ENCODE results near the gene NCOA7. TPM values are rescaled to one million over a fixed set of nuclear protein-coding genes. Genes with fewer than 3 reads are reported as not detected.

Gene NCOA7
- total and polyA plus RNA-seq, 7 experiments from 2014 or later: 12.8 to 55.6 (median 31.9) TPM

GRCh38 chr6:125791820-125792165, 1.0 kb downstream of the NCOA7 start:
- Mint-ChIP-seq H3K27ac (peak overlapping the region; percentile 79 to 100 (median 91)), H3K36me3 (peaks cover 4 to 14% (median 5%) of the 10 kb centered on the region in 5 donors), H3K27me3 (no peaks in the 10 kb centered on the region), H3K4me1 (peaks cover 30 to 62% (median 51%) of the 10 kb centered on the region in 7 donors), H3K9me3 (no peaks in the 10 kb centered on the region), H3K4me3 (peak overlapping the region; percentile 77 to 98 (median 92))
- no peaks in the 10 kb centered on the region for H3K9me3 ChIP-seq (ENCODE audit: control insufficient read depth in 2 of 3, low read length in 3 of 3)
- intact Hi-C loops (cut with micrococcal nuclease): loop anchor here (1.0 to 2.0 kb wide), 9 partner anchors 12 to 1725 kb away; partner anchors contain the start of genes CENPW (in 2 of the 2) and HINT3 (in 1 of the 2)
- ATAC-seq (no peak), DNase-seq (no peak)
- ChIA-PET CTCF (interaction anchor here (0.5 to 3.9 kb wide), 17 partner anchors 10 to 1463 kb away, joined by 3 to 60 read pairs (median 4); partner anchors contain the start of gene HINT3), POLR2A (interaction anchor here (0.6 to 5.5 kb wide), 14 partner anchors 10 to 724 kb away, joined by 3 to 356 read pairs (median 14); partner anchors contain the start of genes HEY2, HINT3 and TRMT11)
- peak overlapping the region; percentile 96 for H3K27ac ChIP-seq (ENCODE audit: low read depth, low read length)
- no peaks in the 10 kb centered on the region for H3K36me3 ChIP-seq (ENCODE audit: control insufficient read depth in 2 of 3, insufficient read depth in 3 of 3, low read length in 3 of 3)
- peak overlapping the region; percentile 80 for H3K4me3 ChIP-seq (ENCODE audit: low read length)
- no peaks in the 10 kb centered on the region for H3K27me3 ChIP-seq (ENCODE audit: control insufficient read depth in 2 of 2, insufficient read depth in 2 of 2, low read length in 2 of 2)
- peaks cover 28 to 37% of the 10 kb centered on the region in 2 donors for H3K4me1 ChIP-seq (ENCODE audit: control insufficient read depth in 2 of 2, insufficient read depth in 2 of 2, low read length in 2 of 2)

- H3K27ac Mint-ChIP-seq: peak overlapping the region in 5 of 9 donors; percentile 23 to 100 (median 91)
- Histone ChIP-seq H3K36me3 (ENCODE audit: control insufficient read depth in 2 of 3, insufficient read depth in 3 of 3, low read length in 3 of 3) (no peaks in the 10 kb centered on the region), H3K4me1 (ENCODE audit: control insufficient read depth in 2 of 2, insufficient read depth in 2 of 2, low read length in 2 of 2) (peaks cover 28 to 37% of the 10 kb centered on the region in 2 donors), H3K4me3 (ENCODE audit: low read length) (peak overlapping the region; percentile 80), H3K9me3 (ENCODE audit: control insufficient read depth in 2 of 3, low read length in 3 of 3) (no peaks in the 10 kb centered on the region), H3K27ac (ENCODE audit: low read depth, low read length) (no peak overlapping the region), H3K27me3 (ENCODE audit: control insufficient read depth in 2 of 2, insufficient read depth in 2 of 2, low read length in 2 of 2) (no peaks in the 10 kb centered on the region)
- ChIA-PET CTCF (interaction anchor here (0.5 to 3.9 kb wide), 16 partner anchors 10 to 1463 kb away, joined by 3 to 60 read pairs (median 4); partner anchors contain the start of gene HINT3), POLR2A (interaction anchor here (0.6 to 5.5 kb wide), 9 partner anchors 10 to 202 kb away, joined by 4 to 356 read pairs (median 30); partner anchors contain the start of genes HINT3 and TRMT11)
- H3K36me3 Mint-ChIP-seq: peaks cover 2 to 12% (median 4%) of the 10 kb centered on the region in 5 donors
- ATAC-seq: no peak
- intact Hi-C loops (cut with micrococcal nuclease): no loop called here
- H3K27me3 Mint-ChIP-seq: no peaks in the 10 kb centered on the region
- peak overlapping the region in 6 of 10 donors; percentile 13 to 92 (median 75) for H3K4me3 Mint-ChIP-seq
- DNase-seq: no peak
- H3K9me3 Mint-ChIP-seq: no peaks in the 10 kb centered on the region
- H3K4me1 Mint-ChIP-seq: peaks cover 30 to 61% (median 52%) of the 10 kb centered on the region in 7 donors
Measured at GRCh38 chr6:125792172-125792571, 1.4 kb downstream of the NCOA7 start.

GRCh38 chr6:125792680-125793079, 1.9 kb downstream of the NCOA7 start:
- Mint-ChIP-seq H3K4me3 (peak overlapping the region in 2 of 10 donors; percentile 39 to 64), H3K27me3 (no peaks in the 10 kb centered on the region), H3K4me1 (peaks cover 33 to 66% (median 57%) of the 10 kb centered on the region in 7 donors), H3K27ac (peak overlapping the region in 1 of 9 donors; percentile 61), H3K36me3 (peaks cover 3 to 13% (median 5%) of the 10 kb centered on the region in 5 donors), H3K9me3 (no peaks in the 10 kb centered on the region)
- no peak for ATAC-seq
- no peaks in the 10 kb centered on the region for H3K27me3 ChIP-seq (ENCODE audit: control insufficient read depth in 2 of 2, insufficient read depth in 2 of 2, low read length in 2 of 2)
- H3K27ac ChIP-seq (ENCODE audit: low read depth, low read length): no peak overlapping the region
- CTCF ChIA-PET: interaction anchor here (0.9 kb wide), 1 partner anchor 8 kb away, joined by 3 read pairs; no protein-coding TSS in a partner anchor
- intact Hi-C loops (cut with micrococcal nuclease): no loop called here
- H3K4me1 ChIP-seq (ENCODE audit: control insufficient read depth in 2 of 2, insufficient read depth in 2 of 2, low read length in 2 of 2): peaks cover 28 to 37% of the 10 kb centered on the region in 2 donors
- H3K36me3 ChIP-seq (ENCODE audit: control insufficient read depth in 2 of 3, insufficient read depth in 3 of 3, low read length in 3 of 3): no peaks in the 10 kb centered on the region
- DNase-seq: no peak
- H3K9me3 ChIP-seq (ENCODE audit: control insufficient read depth in 2 of 3, low read length in 3 of 3): no peaks in the 10 kb centered on the region
- H3K4me3 ChIP-seq (ENCODE audit: low read length): no peak overlapping the region
- POLR2A ChIA-PET: interaction anchor here (1.4 to 5.5 kb wide), 4 partner anchors 12 to 164 kb away, joined by 4 to 356 read pairs (median 78); partner anchors contain the start of gene HINT3

- Mint-ChIP-seq H3K4me3 (peak overlapping the region in 3 of 10 donors; percentile 4 to 65 (median 7)), H3K9me3 (no peaks in the 10 kb centered on the region), H3K27ac (peak overlapping the region in 5 of 9 donors; percentile 7 to 71 (median 52)), H3K36me3 (peaks cover 3 to 15% (median 6%) of the 10 kb centered on the region in 5 donors), H3K27me3 (no peaks in the 10 kb centered on the region), H3K4me1 (peaks cover 35 to 66% (median 57%) of the 10 kb centered on the region in 7 donors)
- POLR2A ChIA-PET: interaction anchor here (1.0 to 5.5 kb wide), 4 partner anchors 13 to 163 kb away, joined by 4 to 356 read pairs (median 42); partner anchors contain the start of gene HINT3
- H3K27me3 ChIP-seq (ENCODE audit: control insufficient read depth in 2 of 2, insufficient read depth in 2 of 2, low read length in 2 of 2): no peaks in the 10 kb centered on the region
- CTCF ChIA-PET: interaction anchor here (0.9 to 1.1 kb wide), 2 partner anchors 9 to 12 kb away, joined by 3 to 4 read pairs; no protein-coding TSS in a partner anchor
- intact Hi-C loops (cut with micrococcal nuclease): no loop called here
- H3K36me3 ChIP-seq (ENCODE audit: control insufficient read depth in 2 of 3, insufficient read depth in 3 of 3, low read length in 3 of 3): no peaks in the 10 kb centered on the region
- ATAC-seq (no peak), DNase-seq (no peak)
- H3K9me3 ChIP-seq (ENCODE audit: control insufficient read depth in 2 of 3, low read length in 3 of 3): no peaks in the 10 kb centered on the region
- H3K4me1 ChIP-seq (ENCODE audit: control insufficient read depth in 2 of 2, insufficient read depth in 2 of 2, low read length in 2 of 2): peaks cover 28 to 37% of the 10 kb centered on the region in 2 donors
- H3K27ac ChIP-seq (ENCODE audit: low read depth, low read length): no peak overlapping the region
- no peak overlapping the region for H3K4me3 ChIP-seq (ENCODE audit: low read length)
Measured at GRCh38 chr6:125793280-125793679, 2.5 kb downstream of the NCOA7 start.

GRCh38 chr6:125793863-125794262, 3.1 kb downstream of the NCOA7 start:
- no peaks in the 10 kb centered on the region for H3K36me3 ChIP-seq (ENCODE audit: control insufficient read depth in 2 of 3, insufficient read depth in 3 of 3, low read length in 3 of 3)
- peak in 1 of 9 donors; percentile 13 for DNase-seq
- POLR2A ChIA-PET: interaction anchor here (1.0 to 5.5 kb wide), 4 partner anchors 13 to 163 kb away, joined by 4 to 356 read pairs (median 42); partner anchors contain the start of gene HINT3

GRCh38 chr6:125794342-125795137, 3.8 kb downstream of the NCOA7 start:
- ChIA-PET CTCF (interaction anchor here (0.7 to 1.2 kb wide), 2 partner anchors 44 to 106 kb away, joined by 3 read pairs; no protein-coding TSS in a partner anchor), POLR2A (interaction anchor here (0.8 to 5.5 kb wide), 3 partner anchors 33 to 162 kb away, joined by 3 to 81 read pairs (median 4); partner anchors contain the start of gene HINT3)
- H3K27ac Mint-ChIP-seq: no peak overlapping the region
- H3K9me3 Mint-ChIP-seq: no peaks in the 10 kb centered on the region
- intact Hi-C loops (cut with micrococcal nuclease): no loop called here
- no peaks in the 10 kb centered on the region for H3K27me3 Mint-ChIP-seq
- H3K36me3 Mint-ChIP-seq: peaks cover 6 to 20% (median 10%) of the 10 kb centered on the region in 5 donors
- no peak for DNase-seq
- peaks cover 18 to 30% of the 10 kb centered on the region in 2 donors for H3K4me1 ChIP-seq (ENCODE audit: control insufficient read depth in 2 of 2, insufficient read depth in 2 of 2, low read length in 2 of 2)
- H3K27me3 ChIP-seq (ENCODE audit: control insufficient read depth in 2 of 2, insufficient read depth in 2 of 2, low read length in 2 of 2): no peaks in the 10 kb centered on the region
- H3K9me3 ChIP-seq (ENCODE audit: control insufficient read depth in 2 of 3, low read length in 3 of 3): no peaks in the 10 kb centered on the region
- H3K4me1 Mint-ChIP-seq: peaks cover 34 to 64% (median 51%) of the 10 kb centered on the region in 7 donors
- no peaks in the 10 kb centered on the region for H3K36me3 ChIP-seq (ENCODE audit: control insufficient read depth in 2 of 3, insufficient read depth in 3 of 3, low read length in 3 of 3)
- H3K4me3 ChIP-seq (ENCODE audit: low read length): no peak overlapping the region
- H3K27ac ChIP-seq (ENCODE audit: low read depth, low read length): no peak overlapping the region
- H3K4me3 Mint-ChIP-seq: no peak overlapping the region
- ATAC-seq: no peak

More at GRCh38 chr6:125793863-125794262, 3.1 kb downstream of the NCOA7 start:
- intact Hi-C loops (cut with micrococcal nuclease): no loop called here
- CTCF ChIA-PET: interaction anchor here (0.9 to 1.1 kb wide), 2 partner anchors 9 to 12 kb away, joined by 3 to 4 read pairs; no protein-coding TSS in a partner anchor
- no peak overlapping the region for H3K4me3 ChIP-seq (ENCODE audit: low read length)
- no peaks in the 10 kb centered on the region for H3K27me3 Mint-ChIP-seq
- no peak for ATAC-seq
- no peaks in the 10 kb centered on the region for H3K9me3 Mint-ChIP-seq
- H3K4me3 Mint-ChIP-seq: peak overlapping the region in 2 of 10 donors; percentile 14 to 65
- H3K27me3 ChIP-seq (ENCODE audit: control insufficient read depth in 2 of 2, insufficient read depth in 2 of 2, low read length in 2 of 2): no peaks in the 10 kb centered on the region
- peaks cover 25 to 37% of the 10 kb centered on the region in 2 donors for H3K4me1 ChIP-seq (ENCODE audit: control insufficient read depth in 2 of 2, insufficient read depth in 2 of 2, low read length in 2 of 2)
- H3K27ac ChIP-seq (ENCODE audit: low read depth, low read length): no peak overlapping the region
- peak overlapping the region in 4 of 9 donors; percentile 7 to 71 (median 60) for H3K27ac Mint-ChIP-seq
- H3K36me3 Mint-ChIP-seq: peaks cover 5 to 16% (median 6%) of the 10 kb centered on the region in 5 donors
- no peaks in the 10 kb centered on the region for H3K9me3 ChIP-seq (ENCODE audit: control insufficient read depth in 2 of 3, low read length in 3 of 3)
- peaks cover 35 to 66% (median 54%) of the 10 kb centered on the region in 7 donors for H3K4me1 Mint-ChIP-seq
